Lower lobe of right lung (tissue), 2 donors: ENCODE results near the gene TMEM219. TPM values are rescaled to one million over a fixed set of nuclear protein-coding genes. Genes with fewer than 3 reads are reported as not detected.
"Not testable (repeated sequence)": the region's sequence is repeated elsewhere in the genome, so short reads cannot be mapped to it uniquely, and the experiment has no call there.

Experiments used
- ATAC-seq, 2 donors: fragments of 200-7000 bp; cut with Tn5 transposase; one replicate each; pipeline ENCODE4 v1.9.1; 2020 to 2022; ENCODE audit warnings: mild to moderate bottlenecking in 2 of 2, moderate library complexity in 2 of 2
- DNase-seq: peaks from one replicate; pipeline ENCODE4 v3.0.0-alpha.2; 2020
- H3K27ac ChIP-seq: fragments of 200-600 bp; one replicate; pipeline ENCODE4 v1.8.0; 2022
- H3K27me3 ChIP-seq: fragments of 200-600 bp; one replicate; pipeline ENCODE4 v1.8.0; 2022; ENCODE audit warnings: low read depth
- H3K36me3 ChIP-seq: fragments of 200-600 bp; one replicate; pipeline ENCODE4 v1.8.0; 2022; ENCODE audit warnings: mild to moderate bottlenecking
- H3K4me1 ChIP-seq: fragments of 200-600 bp; one replicate; pipeline ENCODE4 v1.8.0; 2022
- H3K4me3 ChIP-seq: fragments of 200-600 bp; one replicate; pipeline ENCODE4 v1.8.0; 2022; ENCODE audit warnings: mild to moderate bottlenecking
- H3K9me3 ChIP-seq: fragments of 200-600 bp; one replicate; pipeline ENCODE4 v1.8.0; 2022
- CTCF ChIP-seq: fragments of 200-600 bp; IDR thresholded peaks from one replicate; pipeline ENCODE4 v1.8.0; 2022; ENCODE audit warnings: antibody characterized with exemption, mild to moderate bottlenecking
- intact Hi-C: fragments of 100-400 bp; cut with DNase I; formaldehyde crosslinking; loops from one replicate; pipeline ENCODE4 v1.11.0; 2022
- total RNA-seq: library from RNA; stranded (reverse); fragmentation: NEBNext Ultra II Directional; extraction: Animal tissue kit (Norgen Biotek cat#: 25700); gene quantifications from one replicate; pipeline ENCODE4 v1.2.1, GENCODE V29; 2021
- donor health status: DM: no; HTN: yes; CAD: no; lungs with severe emphysema.

Gene TMEM219
- total RNA-seq, 1 donor from 2014 or later, result 148 TPM

- no peaks in the 10 kb centered on the region for H3K36me3 ChIP-seq
- intact Hi-C loops, result no loop called here
- H3K27ac ChIP-seq, result no peak overlapping the region
- peaks cover 38% of the 10 kb centered on the region for H3K27me3 ChIP-seq
- DNase-seq (no peak), ATAC-seq (no peak)
- H3K4me3 ChIP-seq, result no peak overlapping the region
- no peak for TF ChIP-seq CTCF
- peaks cover 16% of the 10 kb centered on the region for H3K4me1 ChIP-seq
- no peaks in the 10 kb centered on the region for H3K9me3 ChIP-seq
These were observed 50.0 kb downstream of the TMEM219 start for GRCh38 chr16:30011714-30012504.

- H3K9me3 ChIP-seq, intact Hi-C loops: not testable (repeated sequence)
- H3K27me3 ChIP-seq, result peaks cover 38% of the 10 kb centered on the region
These were observed 50.7 kb downstream of the TMEM219 start for GRCh38 chr16:30012598-30012997.

GRCh38 chr16:30015450-30015849, 53.6 kb downstream of the TMEM219 start:
- ATAC-seq, H3K4me3 ChIP-seq, H3K36me3 ChIP-seq, H3K9me3 ChIP-seq, H3K27ac ChIP-seq, intact Hi-C loops, DNase-seq: not testable (repeated sequence)
- Histone ChIP-seq H3K4me1 (peaks cover 12% of the 10 kb centered on the region), H3K27me3 (peaks cover 19% of the 10 kb centered on the region)

More at GRCh38 chr16:30012598-30012997, 50.7 kb downstream of the TMEM219 start:
- H3K4me1 ChIP-seq, result peaks cover 16% of the 10 kb centered on the region
- not testable (repeated sequence) for ATAC-seq, H3K36me3 ChIP-seq, H3K27ac ChIP-seq, DNase-seq, H3K4me3 ChIP-seq

GRCh38 chr16:30016555-30017276, 54.8 kb downstream of the TMEM219 start:
- Histone ChIP-seq H3K27me3 (peaks cover 6% of the 10 kb centered on the region), H3K36me3 (no peaks in the 10 kb centered on the region), H3K4me1 (peaks cover 12% of the 10 kb centered on the region), H3K4me3 (no peak overlapping the region), H3K27ac (no peak overlapping the region), H3K9me3 (no peaks in the 10 kb centered on the region)
- ATAC-seq (no peak), DNase-seq (no peak)
- no peak for TF ChIP-seq CTCF
- intact Hi-C loops, result no loop called here

GRCh38 chr16:30017277-30017656, 55.4 kb downstream of the TMEM219 start:
- H3K9me3 ChIP-seq, result no peaks in the 10 kb centered on the region
- H3K36me3 ChIP-seq, result no peaks in the 10 kb centered on the region
- peaks cover 14% of the 10 kb centered on the region for H3K4me1 ChIP-seq
- no peak overlapping the region for H3K4me3 ChIP-seq
- H3K27ac ChIP-seq, result no peak overlapping the region
- DNase-seq (no peak), ATAC-seq (no peak)
- TF ChIP-seq CTCF, result no peak
- peaks cover under 1% of the 10 kb centered on the region for H3K27me3 ChIP-seq
- intact Hi-C loops, result no loop called here

GRCh38 chr16:30017937-30018336, 56.1 kb downstream of the TMEM219 start:
- DNase-seq, H3K27me3 ChIP-seq, H3K36me3 ChIP-seq, H3K4me3 ChIP-seq, H3K9me3 ChIP-seq, H3K27ac ChIP-seq, intact Hi-C loops, ATAC-seq: not testable (repeated sequence)
- peaks cover 14% of the 10 kb centered on the region for H3K4me1 ChIP-seq

- ATAC-seq (no peak), DNase-seq (no peak)
- Histone ChIP-seq H3K27me3 (no peaks in the 10 kb centered on the region), H3K4me3 (no peak overlapping the region), H3K27ac (no peak overlapping the region), H3K36me3 (no peaks in the 10 kb centered on the region), H3K4me1 (peaks cover 14% of the 10 kb centered on the region), H3K9me3 (no peaks in the 10 kb centered on the region)
- TF ChIP-seq CTCF, result no peak
- intact Hi-C loops, result no loop called here
These were observed 56.9 kb downstream of the TMEM219 start for GRCh38 chr16:30018731-30019158.
